Hepatocyte (in vitro differentiated cells): ENCODE results near the gene BMP5. TPM values are rescaled to one million over a fixed set of nuclear protein-coding genes. Genes with fewer than 3 reads are reported as not detected.

ENCODE experiments used
- DNase-seq: peaks from one replicate; pipeline ENCODE4 v3.0.0-alpha.2; 2016; ENCODE audit warnings: low spot score
- H2AFZ ChIP-seq: fragments of 200-600 bp; sonication (generic); 2 replicates; pipeline ENCODE4 v1.6.0; 2016; ENCODE audit warnings: antibody characterized with exemption, mild to moderate bottlenecking
- H3K27ac ChIP-seq: fragments of 200-600 bp; sonication (generic); 2 replicates; pipeline ENCODE4 v1.5.1; 2016; ENCODE audit warnings: mild to moderate bottlenecking
- H3K27me3 ChIP-seq: fragments of 200-600 bp; sonication (generic); 2 replicates; pipeline ENCODE4 v1.6.1; 2016
- H3K36me3 ChIP-seq: fragments of 200-600 bp; sonication (generic); replicated peaks from 2 replicates; pipeline ENCODE4 v1.5.1; 2016; ENCODE audit warnings: low read depth; ENCODE audit not compliant: insufficient read depth
- H3K4me1 ChIP-seq: fragments of 200-600 bp; sonication (generic); 2 replicates; pipeline ENCODE4 v1.5.1; 2016; ENCODE audit warnings: mild to moderate bottlenecking, moderate library complexity; ENCODE audit not compliant: insufficient read depth
- H3K4me2 ChIP-seq: fragments of 200-600 bp; sonication (generic); 2 replicates; pipeline ENCODE4 v1.6.0; 2016
- H3K4me3 ChIP-seq: fragments of 200-600 bp; sonication (generic); 2 replicates; pipeline ENCODE4 v1.5.1; 2016; ENCODE audit warnings: mild to moderate bottlenecking
- H3K79me2 ChIP-seq: fragments of 200-600 bp; sonication (generic); 2 replicates; pipeline ENCODE4 v1.6.0; 2017; ENCODE audit warnings: mild to moderate bottlenecking
- H3K9me2 ChIP-seq: fragments of 200-600 bp; sonication (generic); replicated peaks from 2 replicates; pipeline ENCODE4 v1.6.0; 2017; ENCODE audit warnings: mild to moderate bottlenecking; ENCODE audit not compliant: insufficient read depth
- H3K9me3 ChIP-seq: fragments of 200-600 bp; sonication (generic); 2 replicates; pipeline ENCODE4 v1.5.1; 2016; ENCODE audit warnings: low read depth, mild to moderate bottlenecking
- H4K20me1 ChIP-seq: fragments of 200-600 bp; sonication (generic); 2 replicates; pipeline ENCODE4 v1.6.0; 2016; ENCODE audit warnings: mild to moderate bottlenecking; ENCODE audit not compliant: insufficient read depth, poor library complexity, severe bottlenecking
- CTCF ChIP-seq: fragments of 200-600 bp; sonication (generic); IDR thresholded peaks from 2 replicates; pipeline ENCODE4 v1.5.1; 2016; ENCODE audit warnings: antibody characterized with exemption, mild to moderate bottlenecking; ENCODE audit not compliant: poor library complexity
- EZH2 ChIP-seq: fragments of 200-600 bp; sonication (generic); IDR thresholded peaks from 2 replicates; pipeline ENCODE4 v1.6.1; 2016; ENCODE audit warnings: antibody characterized with exemption, mild to moderate bottlenecking, borderline replicate concordance
- EZH2phosphoT487 ChIP-seq: fragments of 200-600 bp; sonication (generic); IDR thresholded peaks from one replicate; pipeline ENCODE4 v1.6.1; 2018; ENCODE audit warnings: antibody characterized with exemption, mild to moderate bottlenecking, low read depth, moderate library complexity; ENCODE audit not compliant: unreplicated experiment, severe bottlenecking
- WGBS: methylation state at CpG from one replicate; pipeline ENCODE4 v1.1.6; 2016; ENCODE audit warnings: low lambda C conversion rate; ENCODE audit errors: missing lambda C conversion rate; 5-methylcytosine and 5-hydroxymethylcytosine counted together
- polyA plus RNA-seq: library from polyadenylated mRNA; unstranded; fragments of >200 nt; fragmentation: Nextera tagmentation; extraction: Ambion mirVana; gene quantifications from 2 replicates; pipeline ENCODE4 v1.2.1, GENCODE V29; 2016
- total RNA-seq: library from RNA; depleted of rRNA; stranded (reverse); fragments of >200 nt; gene quantifications from 2 replicates; pipeline ENCODE4 v1.2.3, GENCODE V29; 2014

BMP5 gene
- total and polyA plus RNA-seq, 2 experiments from 2014 or later: 9.5 to 38.3 TPM

GRCh38 chr6:55822815-55823214, 52.6 kb downstream of the BMP5 start:
- 63% methylated on average over 2 of the region's 2 CpGs for WGBS
- Histone ChIP-seq H2AFZ (no peak overlapping the region), H3K27ac (no peak overlapping the region), H3K9me3 (no peaks in the 10 kb centered on the region), H3K36me3 (no peaks in the 10 kb centered on the region), H3K4me3 (no peak overlapping the region), H4K20me1 (peaks cover 7% of the 10 kb centered on the region), H3K9me2 (no peaks in the 10 kb centered on the region), H3K4me2 (no peak overlapping the region), H3K79me2 (peaks cover 41% of the 10 kb centered on the region), H3K27me3 (no peaks in the 10 kb centered on the region), H3K4me1 (peaks cover 41% of the 10 kb centered on the region)
- DNase-seq: no peak
- TF ChIP-seq CTCF: no peak
- no peak for TF ChIP-seq EZH2
- TF ChIP-seq EZH2phosphoT487: no peak

- 60% methylated on average over 2 of the region's 2 CpGs for WGBS
- Histone ChIP-seq H3K36me3 (no peaks in the 10 kb centered on the region), H3K27me3 (no peaks in the 10 kb centered on the region), H3K4me3 (no peak overlapping the region), H2AFZ (no peak overlapping the region), H3K9me2 (no peaks in the 10 kb centered on the region), H3K4me1 (peaks cover 33% of the 10 kb centered on the region), H3K27ac (no peak overlapping the region), H3K79me2 (peaks cover 42% of the 10 kb centered on the region), H3K9me3 (no peaks in the 10 kb centered on the region), H4K20me1 (peaks cover 5% of the 10 kb centered on the region), H3K4me2 (no peak overlapping the region)
- no peak for DNase-seq
- no peak for TF ChIP-seq CTCF
- TF ChIP-seq EZH2phosphoT487: no peak
- no peak for TF ChIP-seq EZH2
These were observed 53.4 kb downstream of the BMP5 start for GRCh38 chr6:55822005-55822404.

DNA sequence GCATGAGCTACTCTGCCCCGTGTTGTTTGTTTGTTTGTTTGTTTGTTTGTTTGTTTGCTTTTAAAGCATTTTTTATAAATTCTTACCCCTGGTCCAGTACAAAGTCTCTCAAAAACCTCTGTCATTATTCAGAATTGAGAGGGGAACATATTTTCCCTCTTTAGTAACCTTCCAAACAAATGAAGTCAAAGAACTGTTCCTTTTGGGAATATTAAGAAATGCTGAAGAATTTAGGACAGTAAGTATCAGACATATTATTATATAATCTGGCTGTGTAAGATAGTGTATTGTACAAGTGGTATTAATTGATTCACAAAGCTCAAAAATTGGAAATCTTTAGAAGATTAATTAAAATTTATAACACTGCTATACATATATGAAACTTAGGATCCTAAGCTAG, 54.7 kb downstream of the BMP5 start:
- Histone ChIP-seq H3K79me2 (peaks cover 47% of the 10 kb centered on the region), H3K27me3 (no peaks in the 10 kb centered on the region), H3K9me3 (no peaks in the 10 kb centered on the region), H3K36me3 (no peaks in the 10 kb centered on the region), H4K20me1 (peaks cover 9% of the 10 kb centered on the region), H3K4me3 (no peak overlapping the region), H3K9me2 (no peaks in the 10 kb centered on the region), H3K4me2 (no peak overlapping the region), H3K27ac (no peak overlapping the region), H2AFZ (no peak overlapping the region), H3K4me1 (peaks cover 25% of the 10 kb centered on the region)
- TF ChIP-seq EZH2phosphoT487: no peak
- TF ChIP-seq CTCF: no peak
- TF ChIP-seq EZH2: no peak
- WGBS: 79% methylated on average over 1 of the region's 1 CpG
- no peak for DNase-seq

GRCh38 chr6:55819811-55820210, 55.6 kb downstream of the BMP5 start:
- Histone ChIP-seq H4K20me1 (peaks cover 9% of the 10 kb centered on the region), H2AFZ (no peak overlapping the region), H3K4me2 (no peak overlapping the region), H3K36me3 (no peaks in the 10 kb centered on the region), H3K9me2 (no peaks in the 10 kb centered on the region), H3K4me1 (peaks cover 16% of the 10 kb centered on the region), H3K79me2 (peaks cover 47% of the 10 kb centered on the region), H3K27ac (no peak overlapping the region), H3K27me3 (no peaks in the 10 kb centered on the region), H3K4me3 (no peak overlapping the region), H3K9me3 (no peaks in the 10 kb centered on the region)
- TF ChIP-seq EZH2phosphoT487 (no peak), EZH2 (no peak), CTCF (no peak)
- no peak for DNase-seq
- WGBS: 77% methylated on average over 4 of the region's 4 CpGs
